GM12873 (cell line): ENCODE results near the gene FABP3.

Experiments used
- TF ChIP-seq, protein P1 (sequence below): IDR thresholded peaks from 2 replicates; pipeline ENCODE4 v1.5.1; 2012; ENCODE audit warnings: low read depth, mild to moderate bottlenecking, moderate library complexity, low read length, control low read depth; ENCODE audit not compliant: insufficient read depth; ENCODE audit errors: missing control alignments

The FABP3 gene

DNA sequence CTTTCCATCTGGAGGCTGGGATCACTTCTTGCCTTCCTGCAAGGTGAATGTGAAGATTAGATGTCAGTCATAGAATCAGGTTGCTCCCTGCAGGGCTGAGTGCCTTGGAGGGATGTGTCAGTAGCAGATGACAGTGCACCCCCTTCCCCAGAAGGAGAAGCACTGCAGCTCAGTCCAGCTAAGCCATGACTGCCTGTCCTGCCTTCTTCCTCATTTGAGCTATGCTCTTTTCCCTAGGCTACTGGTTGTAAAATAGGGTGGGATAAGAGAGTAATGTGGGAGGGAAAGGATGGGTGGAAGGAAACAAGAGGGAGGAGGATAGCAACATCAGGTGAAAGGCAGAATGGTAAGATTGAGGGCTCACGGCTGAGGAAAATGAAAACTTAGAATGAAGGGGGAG is 11.1 kb upstream of the FABP3 start:
- TF ChIP-seq, protein P1, sequence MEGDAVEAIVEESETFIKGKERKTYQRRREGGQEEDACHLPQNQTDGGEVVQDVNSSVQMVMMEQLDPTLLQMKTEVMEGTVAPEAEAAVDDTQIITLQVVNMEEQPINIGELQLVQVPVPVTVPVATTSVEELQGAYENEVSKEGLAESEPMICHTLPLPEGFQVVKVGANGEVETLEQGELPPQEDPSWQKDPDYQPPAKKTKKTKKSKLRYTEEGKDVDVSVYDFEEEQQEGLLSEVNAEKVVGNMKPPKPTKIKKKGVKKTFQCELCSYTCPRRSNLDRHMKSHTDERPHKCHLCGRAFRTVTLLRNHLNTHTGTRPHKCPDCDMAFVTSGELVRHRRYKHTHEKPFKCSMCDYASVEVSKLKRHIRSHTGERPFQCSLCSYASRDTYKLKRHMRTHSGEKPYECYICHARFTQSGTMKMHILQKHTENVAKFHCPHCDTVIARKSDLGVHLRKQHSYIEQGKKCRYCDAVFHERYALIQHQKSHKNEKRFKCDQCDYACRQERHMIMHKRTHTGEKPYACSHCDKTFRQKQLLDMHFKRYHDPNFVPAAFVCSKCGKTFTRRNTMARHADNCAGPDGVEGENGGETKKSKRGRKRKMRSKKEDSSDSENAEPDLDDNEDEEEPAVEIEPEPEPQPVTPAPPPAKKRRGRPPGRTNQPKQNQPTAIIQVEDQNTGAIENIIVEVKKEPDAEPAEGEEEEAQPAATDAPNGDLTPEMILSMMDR, result no peak

DNA sequence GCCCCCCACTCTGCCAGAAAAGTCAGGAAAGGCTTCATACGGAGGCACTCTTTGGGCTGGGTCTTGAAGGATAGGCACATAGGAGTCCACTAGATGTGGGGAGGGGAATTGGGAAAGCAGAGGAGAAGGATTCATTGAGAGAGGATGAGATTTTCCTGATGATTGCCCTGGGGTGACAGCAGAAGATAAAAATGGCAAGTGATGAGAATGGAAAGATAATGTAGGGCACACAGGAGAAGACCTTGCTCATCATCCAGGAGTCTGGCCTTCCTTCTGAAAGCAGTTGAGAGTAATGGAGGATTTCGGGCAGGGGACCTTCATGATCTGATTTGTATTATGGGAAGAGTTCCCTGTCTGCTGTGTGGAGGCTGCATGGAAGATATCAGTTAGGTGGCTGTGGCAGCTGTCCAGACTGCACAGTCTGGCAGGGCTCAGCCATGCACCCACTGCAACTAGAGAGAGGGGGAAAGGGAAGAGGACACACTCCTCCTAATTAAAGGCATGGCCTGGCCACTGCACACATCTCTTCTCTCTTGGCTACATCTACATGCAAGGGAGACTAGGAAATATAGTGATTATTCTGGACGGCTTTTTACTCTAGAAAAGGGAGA is 9.6 kb upstream of the FABP3 start:
- TF ChIP-seq, protein P1, result no peak

DNA sequence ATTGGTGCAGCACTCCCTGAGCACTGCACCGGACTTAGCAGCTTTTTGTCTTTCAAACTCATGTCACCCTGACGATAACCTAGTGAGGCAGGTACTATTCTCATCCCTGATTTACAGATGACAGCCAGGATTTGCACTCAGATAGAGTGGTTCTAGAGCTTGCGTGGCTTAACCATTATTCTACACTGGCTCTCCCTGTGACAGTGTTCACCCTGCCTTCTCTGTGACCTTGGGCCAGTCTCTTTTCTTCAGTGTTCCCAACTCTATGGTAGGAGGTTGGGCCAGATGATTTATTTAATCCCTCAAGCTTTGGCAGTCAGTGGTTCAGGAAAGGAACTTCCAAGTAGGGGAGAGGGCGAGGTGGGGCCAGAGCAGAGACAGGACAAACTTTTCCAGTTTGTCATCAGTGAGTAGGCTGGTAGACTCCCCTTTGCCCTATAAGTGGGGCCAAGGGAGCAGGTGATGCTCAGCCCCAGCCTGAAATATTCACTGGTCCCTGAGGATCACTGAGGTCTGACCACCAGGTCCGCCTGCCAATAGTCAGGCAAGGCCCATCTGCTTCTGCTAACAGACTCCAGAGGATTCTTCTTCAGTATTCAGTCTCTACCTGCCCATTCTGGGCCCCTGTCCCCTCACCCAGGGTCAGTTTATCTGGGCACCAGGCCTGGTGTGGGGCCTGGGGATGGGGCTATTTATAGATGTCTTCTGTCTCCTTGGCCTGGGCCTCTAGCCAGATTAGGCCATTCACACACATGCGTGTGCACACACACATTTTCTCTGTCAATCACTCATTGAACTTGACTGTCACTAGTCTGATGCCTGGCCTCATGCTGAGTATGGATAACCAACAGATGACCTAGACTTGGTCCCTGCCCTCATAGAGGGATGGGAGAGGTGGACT is 8.8 kb upstream of the FABP3 start:
- TF ChIP-seq, protein P1, result no peak

DNA sequence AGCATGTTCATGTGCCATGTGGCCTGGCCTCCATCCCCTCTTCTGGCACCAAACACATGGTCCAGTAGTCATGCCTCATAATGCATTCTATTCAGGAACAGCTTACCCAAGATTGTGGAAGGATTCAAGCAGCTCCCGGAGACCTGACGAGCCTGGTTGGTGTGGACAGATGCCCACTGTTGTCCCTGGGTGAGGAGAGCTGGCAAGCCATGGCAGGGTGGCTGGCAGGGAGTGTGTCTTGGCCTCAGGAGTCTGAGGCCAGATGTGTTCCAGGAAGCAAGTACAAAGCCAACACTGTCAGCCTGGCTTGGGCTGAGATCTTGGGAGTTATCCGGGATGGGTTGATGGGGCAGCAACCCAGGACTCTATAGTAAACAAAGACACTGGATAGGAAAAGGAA is 7.3 kb upstream of the FABP3 start:
- TF ChIP-seq, protein P1, result no peak

DNA sequence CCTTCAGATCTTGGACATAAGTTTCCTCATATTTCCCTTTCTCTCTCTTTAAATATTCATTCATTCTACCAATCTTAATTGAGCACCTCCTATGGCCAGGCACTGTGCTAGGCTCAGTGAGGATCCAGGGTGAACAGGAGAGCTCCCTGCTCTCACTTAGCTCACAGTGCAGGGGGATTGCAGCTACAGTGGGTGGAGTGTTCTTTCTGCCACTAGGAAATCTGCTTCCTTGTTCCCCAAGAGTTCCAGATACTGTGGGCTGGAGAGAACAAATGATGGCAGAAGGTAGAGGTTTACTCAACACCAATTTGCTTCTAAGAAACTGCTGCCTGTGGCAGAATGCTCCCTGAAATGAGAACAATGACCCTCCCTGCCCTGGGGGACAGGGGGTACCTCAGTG is 5.1 kb upstream of the FABP3 start:
- TF ChIP-seq, protein P1, result no peak

DNA sequence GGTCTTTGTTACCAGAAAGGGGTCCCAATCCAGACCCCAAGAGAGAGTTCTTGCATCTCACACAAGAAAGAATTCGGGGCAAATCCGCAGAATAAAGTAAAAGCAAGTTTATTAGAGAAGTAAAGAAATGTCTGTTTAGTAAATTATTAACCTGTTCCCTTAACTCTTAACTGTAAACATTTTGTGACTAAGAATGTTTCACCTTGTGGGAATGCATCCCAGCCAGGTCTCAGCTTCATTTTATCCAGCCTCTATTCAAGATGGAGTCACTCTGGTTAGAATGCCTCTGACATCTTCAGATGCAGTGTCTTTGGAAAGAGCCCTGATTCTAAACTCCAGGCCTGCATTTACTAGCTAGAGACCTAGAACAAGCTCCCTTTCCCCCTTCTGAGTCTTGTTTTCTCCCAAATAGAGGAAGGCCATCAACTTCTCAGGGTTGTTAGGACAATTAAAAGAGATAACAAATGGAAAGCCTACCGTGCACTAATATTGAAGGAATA is 4.5 kb upstream of the FABP3 start:
- TF ChIP-seq, protein P1, result no peak

DNA sequence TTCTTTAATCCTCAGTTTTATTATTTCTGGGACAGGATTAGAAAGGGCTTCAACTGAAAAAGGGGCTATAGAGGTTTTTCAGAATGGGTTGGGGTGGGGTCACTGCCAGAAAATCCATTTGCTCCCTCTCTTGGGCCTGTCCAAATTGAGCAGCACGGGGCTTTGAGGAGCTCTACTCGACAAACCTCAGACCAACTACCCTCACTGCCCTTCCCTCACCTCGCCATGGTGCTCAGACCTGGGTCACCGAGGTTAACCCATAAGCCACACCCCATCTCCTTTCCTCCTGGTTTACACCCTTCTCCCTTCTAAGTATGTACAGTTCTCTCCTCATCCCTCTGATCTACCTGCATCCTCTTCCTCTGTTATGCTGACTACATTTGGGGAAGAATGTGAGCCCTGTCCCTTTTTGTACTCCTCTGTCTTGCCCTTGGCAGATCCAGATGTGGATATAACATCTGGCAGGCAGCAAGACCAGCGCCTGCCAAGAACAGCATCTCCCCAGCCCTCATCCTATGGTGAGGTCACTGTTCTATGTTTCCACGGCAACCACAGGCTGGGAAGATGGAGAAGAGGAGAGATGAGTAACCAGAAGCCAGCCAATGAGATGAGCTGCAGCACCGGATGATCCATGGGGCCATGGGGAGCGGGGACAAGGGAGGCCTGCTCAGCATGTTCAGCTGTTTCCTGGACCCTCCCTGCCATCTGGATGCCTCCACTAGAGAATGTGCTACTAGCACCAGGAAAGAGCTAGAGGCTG is 3.7 kb upstream of the FABP3 start:
- TF ChIP-seq, protein P1, result no peak
